Epithelial cell of esophagus (primary cell): Measurements from ENCODE around the gene TXNRD2.

Experiments used
- DNase-seq: peaks from one replicate; pipeline ENCODE4 v3.0.0; 2010; ENCODE audit warnings: low read depth
- H3K4me3 ChIP-seq: 2 replicates; pipeline ENCODE4 v1.5.1; 2011; ENCODE audit warnings: mild to moderate bottlenecking, low read length, control low read depth
- TF ChIP-seq, protein P1 (sequence below): IDR thresholded peaks from 2 replicates; pipeline ENCODE4 v1.5.1; 2011; ENCODE audit warnings: low read depth, mild to moderate bottlenecking, low read length, control low read depth, inconsistent platforms; ENCODE audit not compliant: insufficient read depth; ENCODE audit errors: missing control alignments

The TXNRD2 gene

GRCh38 chr22:19963863-19964642 is 22.4 kb upstream of the TXNRD2 start:
- TF ChIP-seq, protein P1, sequence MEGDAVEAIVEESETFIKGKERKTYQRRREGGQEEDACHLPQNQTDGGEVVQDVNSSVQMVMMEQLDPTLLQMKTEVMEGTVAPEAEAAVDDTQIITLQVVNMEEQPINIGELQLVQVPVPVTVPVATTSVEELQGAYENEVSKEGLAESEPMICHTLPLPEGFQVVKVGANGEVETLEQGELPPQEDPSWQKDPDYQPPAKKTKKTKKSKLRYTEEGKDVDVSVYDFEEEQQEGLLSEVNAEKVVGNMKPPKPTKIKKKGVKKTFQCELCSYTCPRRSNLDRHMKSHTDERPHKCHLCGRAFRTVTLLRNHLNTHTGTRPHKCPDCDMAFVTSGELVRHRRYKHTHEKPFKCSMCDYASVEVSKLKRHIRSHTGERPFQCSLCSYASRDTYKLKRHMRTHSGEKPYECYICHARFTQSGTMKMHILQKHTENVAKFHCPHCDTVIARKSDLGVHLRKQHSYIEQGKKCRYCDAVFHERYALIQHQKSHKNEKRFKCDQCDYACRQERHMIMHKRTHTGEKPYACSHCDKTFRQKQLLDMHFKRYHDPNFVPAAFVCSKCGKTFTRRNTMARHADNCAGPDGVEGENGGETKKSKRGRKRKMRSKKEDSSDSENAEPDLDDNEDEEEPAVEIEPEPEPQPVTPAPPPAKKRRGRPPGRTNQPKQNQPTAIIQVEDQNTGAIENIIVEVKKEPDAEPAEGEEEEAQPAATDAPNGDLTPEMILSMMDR: no peak
- DNase-seq: no peak
- no peak overlapping the region for H3K4me3 ChIP-seq

DNA sequence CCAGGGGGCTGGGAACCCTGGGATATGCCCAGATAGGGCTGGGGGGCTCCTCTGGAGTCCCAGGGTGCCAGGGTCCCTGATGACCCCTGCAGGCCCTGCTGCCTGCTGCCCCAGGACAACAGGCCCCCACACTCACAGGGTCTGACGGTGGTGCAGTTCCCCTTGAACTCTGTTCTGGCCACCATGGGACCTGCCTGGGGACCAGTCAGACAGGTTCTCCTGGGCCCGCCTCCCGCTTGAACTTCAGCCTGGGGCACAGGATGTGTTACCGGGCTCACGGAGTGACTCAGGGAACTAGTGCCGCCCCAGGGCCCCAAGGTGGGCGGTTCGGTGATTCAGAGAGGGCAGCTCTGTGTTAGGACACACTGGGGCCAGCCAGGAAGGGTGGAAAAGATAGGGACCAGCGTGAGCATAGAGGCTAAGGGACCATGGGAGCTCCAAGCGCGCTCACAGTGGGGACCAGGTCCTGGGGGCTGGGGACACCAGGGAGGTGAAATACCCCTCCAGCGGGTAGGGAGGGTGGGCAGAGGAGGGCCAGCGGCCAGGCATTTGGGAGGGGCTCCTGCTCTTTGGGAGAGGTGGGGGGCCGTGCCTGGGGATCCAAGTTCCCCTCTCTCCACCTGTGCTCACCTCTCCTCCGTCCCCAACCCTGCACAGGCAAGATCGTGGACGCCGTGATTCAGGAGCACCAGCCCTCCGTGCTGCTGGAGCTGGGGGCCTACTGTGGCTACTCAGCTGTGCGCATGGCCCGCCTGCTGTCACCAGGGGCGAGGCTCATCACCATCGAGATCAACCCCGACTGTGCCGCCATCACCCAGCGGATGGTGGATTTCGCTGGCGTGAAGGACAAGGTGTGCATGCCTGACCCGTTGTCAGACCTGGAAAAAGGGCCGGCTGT is 21.5 kb upstream of the TXNRD2 start:
- DNase-seq: peak; percentile 98
- TF ChIP-seq, protein P1: no peak
- H3K4me3 ChIP-seq: peak overlapping the region; percentile 45

DNA sequence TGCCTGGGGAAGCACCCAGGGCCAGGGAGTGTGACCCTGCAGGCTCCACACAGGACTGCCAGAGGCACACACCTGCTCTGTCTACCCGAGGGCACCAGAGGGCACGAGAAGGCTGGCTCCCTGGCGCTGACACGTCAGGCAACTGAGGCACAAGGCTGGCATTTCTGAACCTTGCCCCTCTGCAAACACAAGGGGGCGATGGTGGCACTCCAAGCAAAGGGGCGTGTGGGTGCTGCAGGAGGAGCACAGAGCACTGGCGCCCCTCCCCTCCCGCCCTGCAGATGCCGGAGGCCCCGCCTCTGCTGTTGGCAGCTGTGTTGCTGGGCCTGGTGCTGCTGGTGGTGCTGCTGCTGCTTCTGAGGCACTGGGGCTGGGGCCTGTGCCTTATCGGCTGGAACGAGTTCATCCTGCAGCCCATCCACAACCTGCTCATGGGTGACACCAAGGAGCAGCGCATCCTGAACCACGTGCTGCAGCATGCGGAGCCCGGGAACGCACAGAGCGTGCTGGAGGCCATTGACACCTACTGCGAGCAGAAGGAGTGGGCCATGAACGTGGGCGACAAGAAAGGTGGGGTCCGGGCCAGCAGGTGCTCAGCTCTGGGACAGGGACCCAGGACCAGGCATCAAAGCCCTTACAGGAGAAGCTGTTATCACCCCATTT is 20.8 kb upstream of the TXNRD2 start:
- H3K4me3 ChIP-seq: peak overlapping the region; percentile 45
- peak; percentile 93 for DNase-seq

GRCh38 chr22:19961868-19962245 is 20.2 kb upstream of the TXNRD2 start:
- TF ChIP-seq, protein P1: no peak
- no peak overlapping the region for H3K4me3 ChIP-seq

More for the DNA sequence above, 20.8 kb upstream of the TXNRD2 start:
- TF ChIP-seq, protein P1: peak; percentile 81

GRCh38 chr22:19961201-19961580 is 19.6 kb upstream of the TXNRD2 start:
- H3K4me3 ChIP-seq: no peak overlapping the region
- no peak for DNase-seq
- TF ChIP-seq, protein P1: no peak

More at GRCh38 chr22:19961868-19962245, 20.2 kb upstream of the TXNRD2 start:
- DNase-seq: no peak

- DNase-seq: no peak
- TF ChIP-seq, protein P1: no peak
- no peak overlapping the region for H3K4me3 ChIP-seq
Measured at GRCh38 chr22:19960491-19961200, 19.0 kb upstream of the TXNRD2 start.
